SK-N-SH treated with all-trans-retinoic acid at 6 μM for 48 hours (cell line): ENCODE measurements around the gene LRCH2.

Source experiments
- ATAC-seq: fragments of 200-7000 bp; cut with Tn5 transposase; 3 replicates; pipeline ENCODE4 v1.9.1; 2020; ENCODE audit warnings: mild to moderate bottlenecking, moderate library complexity
- ARNTL ChIP-seq: fragments of 450-650 bp; formaldehyde crosslinking; IDR thresholded peaks from 2 replicates; pipeline ENCODE4 v1.5.0; 2020; ENCODE audit warnings: low read depth, mild to moderate bottlenecking, moderate library complexity, borderline replicate concordance
- BACH2 ChIP-seq: fragments of 250-450 bp; sonication (Bioruptor Pico); IDR thresholded peaks from 2 replicates; pipeline ENCODE4 v1.9.0; 2021; ENCODE audit warnings: mild to moderate bottlenecking, borderline replicate concordance
- CREB5 ChIP-seq: fragments of 250-450 bp; sonication (Bioruptor Pico); IDR thresholded peaks from 2 replicates; pipeline ENCODE4 v1.5.1; 2020; ENCODE audit warnings: low read depth, mild to moderate bottlenecking, moderate library complexity
- CSDC2 ChIP-seq: fragments of 250-450 bp; sonication (Bioruptor Pico); IDR thresholded peaks from 2 replicates; pipeline ENCODE4 v1.5.0; 2020; ENCODE audit warnings: mild to moderate bottlenecking, moderate library complexity
- ESRRG ChIP-seq: fragments of 250-450 bp; sonication (Bioruptor Pico); IDR thresholded peaks from 2 replicates; pipeline ENCODE4 v1.6.1; 2021; ENCODE audit warnings: mild to moderate bottlenecking
- GLIS3 ChIP-seq: fragments of 250-450 bp; sonication (Bioruptor Pico); IDR thresholded peaks from 2 replicates; pipeline ENCODE4 v1.5.0; 2020; ENCODE audit warnings: mild to moderate bottlenecking, moderate library complexity
- ISL1 ChIP-seq: fragments of 250-450 bp; sonication (Bioruptor Pico); IDR thresholded peaks from 2 replicates; pipeline ENCODE4 v2.1.2; 2022; ENCODE audit warnings: mild to moderate bottlenecking, moderate library complexity
- OSR1 ChIP-seq: fragments of 250-450 bp; sonication (Bioruptor Pico); IDR thresholded peaks from 2 replicates; pipeline ENCODE4 v1.8.0; 2022; ENCODE audit warnings: moderate library complexity, mild to moderate bottlenecking, inconsistent platforms
- PATZ1 ChIP-seq: fragments of 250-450 bp; sonication (Bioruptor Pico); IDR thresholded peaks from 2 replicates; pipeline ENCODE4 v1.8.0; 2020; ENCODE audit warnings: mild to moderate bottlenecking, moderate library complexity, borderline replicate concordance
- POU6F1 ChIP-seq: fragments of 250-450 bp; sonication (Bioruptor Pico); IDR thresholded peaks from 2 replicates; pipeline ENCODE4 v1.8.0; 2021; ENCODE audit warnings: low read depth, mild to moderate bottlenecking, moderate library complexity, borderline replicate concordance
- PPARA ChIP-seq: fragments of 250-450 bp; sonication (Bioruptor Pico); IDR thresholded peaks from 2 replicates; pipeline ENCODE4 v1.5.0; 2020; ENCODE audit warnings: mild to moderate bottlenecking, borderline replicate concordance
- RARB ChIP-seq: fragments of 250-450 bp; sonication (Bioruptor Pico); IDR thresholded peaks from 2 replicates; pipeline ENCODE4 v1.8.0; 2021; ENCODE audit warnings: mild to moderate bottlenecking, moderate library complexity
- SNAI2 ChIP-seq: fragments of 250-450 bp; sonication (Bioruptor Pico); IDR thresholded peaks from 2 replicates; pipeline ENCODE4 v1.5.0; 2020; ENCODE audit warnings: mild to moderate bottlenecking, moderate library complexity
- TCF4 ChIP-seq: fragments of 250-450 bp; sonication (Bioruptor Pico); IDR thresholded peaks from 2 replicates; pipeline ENCODE4 v1.8.0; 2021; ENCODE audit warnings: mild to moderate bottlenecking, moderate library complexity, borderline replicate concordance
- TOX ChIP-seq: fragments of 250-450 bp; sonication (Bioruptor Pico); IDR thresholded peaks from 2 replicates; pipeline ENCODE4 v1.8.0; 2021; ENCODE audit warnings: mild to moderate bottlenecking, moderate library complexity, borderline replicate concordance
- TSHZ2 ChIP-seq: fragments of 250-450 bp; sonication (Bioruptor Pico); IDR thresholded peaks from 2 replicates; pipeline ENCODE4 v1.5.0; 2020; ENCODE audit warnings: mild to moderate bottlenecking, moderate library complexity
- ZC3H10 ChIP-seq: fragments of 250-450 bp; sonication (Bioruptor Pico); IDR thresholded peaks from 2 replicates; pipeline ENCODE4 v1.5.1; 2021; ENCODE audit warnings: mild to moderate bottlenecking, moderate library complexity
- ZFP3 ChIP-seq: fragments of 250-450 bp; sonication (Bioruptor Pico); IDR thresholded peaks from 2 replicates; pipeline ENCODE4 v1.5.0; 2020; ENCODE audit warnings: mild to moderate bottlenecking, moderate library complexity
- ZFP30 ChIP-seq: fragments of 450-650 bp; formaldehyde crosslinking; IDR thresholded peaks from 2 replicates; pipeline ENCODE4 v1.5.0; 2022; ENCODE audit warnings: mild to moderate bottlenecking, moderate library complexity
- ZNF565 ChIP-seq: fragments of 450-650 bp; formaldehyde crosslinking; conservative IDR thresholded peaks from 2 replicates; pipeline ENCODE4 v1.5.0; 2020; ENCODE audit warnings: low read depth, mild to moderate bottlenecking, moderate library complexity
- ZNF70 ChIP-seq: fragments of 450-650 bp; formaldehyde crosslinking; IDR thresholded peaks from 2 replicates; pipeline ENCODE4 v1.5.0; 2020; ENCODE audit warnings: mild to moderate bottlenecking, moderate library complexity
- ZNF8 ChIP-seq: fragments of 450-650 bp; formaldehyde crosslinking; IDR thresholded peaks from 2 replicates; pipeline ENCODE4 v1.5.0; 2020; ENCODE audit warnings: mild to moderate bottlenecking, moderate library complexity

LRCH2 gene

GRCh38 chrX:115237056-115237455 lies 3.2 kb upstream of the LRCH2 start:
- ATAC-seq: no peak
- no peak for TF ChIP-seq TSHZ2
- no peak for TF ChIP-seq OSR1 (CRISPR knock-in tag)
- no peak for TF ChIP-seq ZNF70 (CRISPR knock-in tag)
- no peak for TF ChIP-seq CSDC2
- no peak for TF ChIP-seq ZFP3 (CRISPR knock-in tag)

- TF ChIP-seq BACH2 (CRISPR knock-in tag) (no peak), POU6F1 (no peak), CREB5 (CRISPR knock-in tag) (no peak), TOX (CRISPR knock-in tag) (no peak), ZNF8 (CRISPR knock-in tag) (no peak), RARB (CRISPR knock-in tag) (no peak), ZNF565 (no peak), SNAI2 (CRISPR knock-in tag) (no peak), TSHZ2 (no peak), PPARA (no peak), ISL1 (CRISPR knock-in tag) (no peak), ZFP30 (CRISPR knock-in tag) (no peak)
- ATAC-seq: no peak
These were observed 2.7 kb upstream of the LRCH2 start for GRCh38 chrX:115236560-115236959.

GRCh38 chrX:115234461-115234860 lies 565 bp upstream of the LRCH2 start:
- TF ChIP-seq POU6F1 (no peak), SNAI2 (CRISPR knock-in tag) (no peak), TOX (CRISPR knock-in tag) (no peak), GLIS3 (CRISPR knock-in tag) (no peak), ISL1 (CRISPR knock-in tag) (no peak), ARNTL (no peak), ZNF565 (no peak), ZC3H10 (CRISPR knock-in tag) (no peak), ZFP3 (CRISPR knock-in tag) (no peak), BACH2 (CRISPR knock-in tag) (no peak), TCF4 (CRISPR knock-in tag) (no peak), CREB5 (CRISPR knock-in tag) (no peak), CSDC2 (no peak), ZFP30 (CRISPR knock-in tag) (no peak), ESRRG (no peak), PATZ1 (CRISPR knock-in tag) (no peak)
- ATAC-seq: peak; percentile 21
